PC-9 (cell line): Measurements from ENCODE around the gene RNF44. TPM values are rescaled to one million over a fixed set of nuclear protein-coding genes. Genes with fewer than 3 reads are reported as not detected.

Experiments used
- BruUV-seq: library from RNA; stranded (reverse); fragments of 400-500 nt; replicated peaks from 2 replicates; lab custom pipeline; 2021; lab: Mats Ljungman, UMichigan
- CTCF ChIA-PET: fragments of 300-600 bp; sonication (Branson Sonifier 250); formaldehyde crosslinking; loops from one replicate; lab custom pipeline; 2022; ENCODE audit warnings: antibody characterized with exemption; lab: Charles Lee
- POLR2A ChIA-PET: fragments of 300-600 bp; sonication (Branson Sonifier 250); formaldehyde crosslinking; loops from one replicate; lab custom pipeline; 2022; ENCODE audit warnings: antibody characterized with exemption; ENCODE audit not compliant: unreplicated experiment; lab: Charles Lee
- DNase-seq, 2 experiments: peaks; one replicate each; pipeline versions ENCODE4 v3.0.0 to v3.0.0-alpha.2; 2015 to 2022; ENCODE audit warnings: mixed read lengths in 1 of 2
- H2AFZ ChIP-seq: fragments of 200-600 bp; sonication (generic); 2 replicates; pipeline ENCODE4 v1.8.1; 2017; ENCODE audit warnings: antibody characterized with exemption
- H3F3A ChIP-seq: fragments of 200-600 bp; sonication (generic); 2 replicates; pipeline ENCODE4 v1.8.1; 2017; ENCODE audit warnings: antibody characterized with exemption, mild to moderate bottlenecking, low read depth; ENCODE audit not compliant: insufficient read depth
- H3K27ac ChIP-seq: fragments of 200-600 bp; sonication (generic); 2 replicates; pipeline ENCODE4 v1.6.1; 2016; ENCODE audit warnings: mixed run types
- H3K27me3 ChIP-seq: fragments of 200-600 bp; sonication (generic); 2 replicates; pipeline ENCODE4 v1.6.1; 2016; ENCODE audit warnings: low read depth, mixed run types; ENCODE audit not compliant: insufficient read depth
- H3K36me3 ChIP-seq: fragments of 200-600 bp; sonication (generic); 2 replicates; pipeline ENCODE4 v1.6.1; 2016; ENCODE audit warnings: low read depth, mixed run types
- H3K4me1 ChIP-seq: fragments of 200-600 bp; sonication (generic); replicated peaks from 2 replicates; pipeline ENCODE4 v1.6.1; 2016; ENCODE audit warnings: mixed run types; ENCODE audit not compliant: insufficient read depth
- H3K4me2 ChIP-seq: fragments of 200-600 bp; sonication (generic); 2 replicates; pipeline ENCODE4 v1.6.1; 2017; ENCODE audit warnings: mixed run types
- H3K4me3 ChIP-seq: fragments of 200-600 bp; sonication (generic); 2 replicates; pipeline ENCODE4 v1.6.1; 2016; ENCODE audit warnings: mixed run types
- H3K79me2 ChIP-seq: fragments of 200-600 bp; sonication (generic); 2 replicates; pipeline ENCODE4 v1.6.1; 2017; ENCODE audit warnings: low read depth, mixed run types
- H3K9me2 ChIP-seq: fragments of 200-600 bp; sonication (generic); 2 replicates; pipeline ENCODE4 v1.8.1; 2017; ENCODE audit warnings: mild to moderate bottlenecking; ENCODE audit not compliant: insufficient read depth
- H3K9me3 ChIP-seq: fragments of 200-600 bp; sonication (generic); 2 replicates; pipeline ENCODE4 v1.8.1; 2016; ENCODE audit warnings: low read depth; ENCODE audit not compliant: insufficient read depth
- H4K20me1 ChIP-seq: fragments of 200-600 bp; sonication (generic); 2 replicates; pipeline ENCODE4 v1.8.1; 2017; ENCODE audit not compliant: insufficient read depth
- EZH2 ChIP-seq: fragments of 200-600 bp; sonication (generic); IDR thresholded peaks from 2 replicates; pipeline ENCODE4 v1.8.0; 2017; ENCODE audit warnings: antibody characterized with exemption, low read depth
- intact Hi-C: fragments of 100-400 bp; cut with micrococcal nuclease; formaldehyde crosslinking; loops from one replicate; pipeline ENCODE4 v1.10.0; 2022; ENCODE audit not compliant: unreplicated experiment
- total RNA-seq: library from RNA; stranded (reverse); gene quantifications from 2 replicates; pipeline ENCODE4 v1.2.3, GENCODE V29; 2021
- TF ChIP-seq, protein P1 (sequence below): fragments of 200-600 bp; sonication (generic); conservative IDR thresholded peaks from 2 replicates; pipeline ENCODE4 v1.6.1; 2017; ENCODE audit warnings: mixed run types, antibody characterized with exemption, mild to moderate bottlenecking, moderate library complexity

Gene RNF44
- total RNA-seq, 1 experiment from 2014 or later = 87.4 TPM

DNA sequence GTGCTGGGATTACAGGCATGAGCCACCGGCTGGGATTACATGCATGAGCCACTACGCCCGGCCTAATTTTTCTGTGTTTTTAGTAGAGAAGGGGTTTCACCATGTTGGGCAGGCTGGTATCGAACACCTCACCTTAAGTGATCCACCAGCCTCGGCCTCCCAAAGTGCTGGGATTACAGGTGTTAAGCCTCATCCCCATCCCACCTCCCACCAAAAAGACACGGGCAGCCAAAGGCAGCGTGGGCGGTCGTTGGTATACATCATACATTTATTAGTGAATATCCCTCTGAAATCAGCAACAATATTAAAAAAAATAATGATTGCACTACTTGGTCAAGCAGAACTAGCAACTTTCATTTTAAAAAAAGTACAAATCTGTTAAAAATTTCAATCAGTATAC is 10.7 kb downstream of the RNF44 start:
- Histone ChIP-seq H3K27ac (no peak overlapping the region), H3F3A (peaks cover 12% of the 10 kb centered on the region; the same call in 1 of the 2 replicates), H4K20me1 (no peaks in the 10 kb centered on the region; the same call in none of the 2 replicates), H3K9me3 (no peaks in the 10 kb centered on the region), H3K4me1 (no peaks in the 10 kb centered on the region), H2AFZ (no peak overlapping the region), H3K4me2 (no peak overlapping the region), H3K9me2 (no peaks in the 10 kb centered on the region), H3K4me3 (no peak overlapping the region), H3K36me3 (0 out of 2 replicates have a peak, but pooled peaks cover 3% of the 10 kb centered on the region), H3K79me2 (no peaks in the 10 kb centered on the region), H3K27me3 (no peaks in the 10 kb centered on the region)
- DNase-seq = no peak
- ChIA-PET POLR2A (no interaction called here), CTCF (no interaction called here)
- no TSS peak for BruUV-seq
- intact Hi-C loops = no loop called here
- TF ChIP-seq EZH2 = no peak
- TF ChIP-seq, protein P1, sequence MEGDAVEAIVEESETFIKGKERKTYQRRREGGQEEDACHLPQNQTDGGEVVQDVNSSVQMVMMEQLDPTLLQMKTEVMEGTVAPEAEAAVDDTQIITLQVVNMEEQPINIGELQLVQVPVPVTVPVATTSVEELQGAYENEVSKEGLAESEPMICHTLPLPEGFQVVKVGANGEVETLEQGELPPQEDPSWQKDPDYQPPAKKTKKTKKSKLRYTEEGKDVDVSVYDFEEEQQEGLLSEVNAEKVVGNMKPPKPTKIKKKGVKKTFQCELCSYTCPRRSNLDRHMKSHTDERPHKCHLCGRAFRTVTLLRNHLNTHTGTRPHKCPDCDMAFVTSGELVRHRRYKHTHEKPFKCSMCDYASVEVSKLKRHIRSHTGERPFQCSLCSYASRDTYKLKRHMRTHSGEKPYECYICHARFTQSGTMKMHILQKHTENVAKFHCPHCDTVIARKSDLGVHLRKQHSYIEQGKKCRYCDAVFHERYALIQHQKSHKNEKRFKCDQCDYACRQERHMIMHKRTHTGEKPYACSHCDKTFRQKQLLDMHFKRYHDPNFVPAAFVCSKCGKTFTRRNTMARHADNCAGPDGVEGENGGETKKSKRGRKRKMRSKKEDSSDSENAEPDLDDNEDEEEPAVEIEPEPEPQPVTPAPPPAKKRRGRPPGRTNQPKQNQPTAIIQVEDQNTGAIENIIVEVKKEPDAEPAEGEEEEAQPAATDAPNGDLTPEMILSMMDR = no peak

DNA sequence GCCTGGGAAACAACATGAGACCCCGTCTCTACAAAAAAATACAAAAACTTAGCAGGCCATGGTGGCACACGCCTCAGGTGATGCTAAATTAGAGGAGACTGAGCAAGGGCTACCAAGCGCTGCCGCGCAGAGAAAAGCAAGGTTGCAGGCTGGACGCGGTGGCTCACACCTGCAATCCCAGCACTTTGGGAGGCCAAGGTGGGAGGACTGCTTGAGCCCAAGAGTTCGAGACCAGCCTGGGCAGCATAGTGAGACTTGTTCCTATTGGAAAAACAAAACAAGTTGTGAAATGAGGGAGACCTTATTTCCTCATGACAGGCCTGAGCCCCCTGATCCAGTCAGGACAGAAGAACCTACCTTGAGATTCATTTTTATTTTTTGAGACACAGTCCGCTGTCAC is 11.5 kb downstream of the RNF44 start:
- no peaks in the 10 kb centered on the region; the same call in 1 of the 2 replicates for H4K20me1 ChIP-seq
- H3K27ac ChIP-seq = no peak overlapping the region
- no peaks in the 10 kb centered on the region for H3K79me2 ChIP-seq
- no peaks in the 10 kb centered on the region for H3K9me2 ChIP-seq
- H3K4me1 ChIP-seq = no peaks in the 10 kb centered on the region
- no peaks in the 10 kb centered on the region for H3K36me3 ChIP-seq
- POLR2A ChIA-PET = no interaction called here
- no peaks in the 10 kb centered on the region for H3K9me3 ChIP-seq
- H2AFZ ChIP-seq = no peak overlapping the region
- CTCF ChIA-PET = no interaction called here
- TF ChIP-seq, protein P1 = no peak
- DNase-seq = no peak
- no peaks in the 10 kb centered on the region for H3K27me3 ChIP-seq
- no peak overlapping the region for H3K4me3 ChIP-seq
- no peak overlapping the region for H3K4me2 ChIP-seq
- intact Hi-C loops = no loop called here
- peaks cover 12% of the 10 kb centered on the region; the same call in 1 of the 2 replicates for H3F3A ChIP-seq
- no TSS peak for BruUV-seq

DNA sequence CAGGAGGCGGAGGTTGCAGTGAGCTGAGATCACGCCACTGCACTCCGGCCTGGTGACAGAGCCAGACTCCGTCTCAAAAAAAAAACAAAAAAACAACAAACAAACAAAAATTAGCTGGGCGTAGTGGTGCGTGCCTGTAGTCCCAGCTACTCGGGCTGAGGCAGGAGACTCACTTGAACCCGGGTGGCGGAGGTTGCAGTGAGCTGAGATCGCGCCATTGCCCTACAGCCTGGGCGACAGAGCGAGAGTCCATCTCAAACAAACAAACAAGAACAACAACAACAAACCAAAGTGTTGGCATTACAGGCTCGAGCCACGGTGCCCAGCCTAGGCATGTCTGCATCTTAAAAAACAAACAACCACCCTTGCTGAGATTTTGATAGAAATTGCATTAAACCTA is 12.2 kb downstream of the RNF44 start:
- ChIA-PET CTCF (no interaction called here), POLR2A (no interaction called here)
- BruUV-seq = TSS peak; percentile 6

More for the DNA sequence above, 12.2 kb downstream of the RNF44 start:
- no peak for DNase-seq
- Histone ChIP-seq H3K9me3 (no peaks in the 10 kb centered on the region), H4K20me1 (no peaks in the 10 kb centered on the region), H3K27ac (no peak overlapping the region), H3K79me2 (no peaks in the 10 kb centered on the region), H3K4me2 (no peak overlapping the region), H3K4me3 (no peak overlapping the region), H2AFZ (no peak overlapping the region), H3K4me1 (no peaks in the 10 kb centered on the region), H3K27me3 (no peaks in the 10 kb centered on the region), H3K9me2 (no peaks in the 10 kb centered on the region), H3K36me3 (no peaks in the 10 kb centered on the region), H3F3A (peaks cover 12% of the 10 kb centered on the region; the same call in 1 of the 2 replicates)
- TF ChIP-seq EZH2 = no peak
- TF ChIP-seq, protein P1 = no peak
- intact Hi-C loops = no loop called here
